HEK293T (cell line): ENCODE results near the gene SH2D6.
"Not testable (repeated sequence)": the region's sequence is repeated elsewhere in the genome, so short reads cannot be mapped to it uniquely, and the experiment has no call there.

Experiments
- CTCF ChIA-PET: fragments of 350-600 bp; formaldehyde crosslinking; extraction: SDS; loops from one replicate; lab custom pipeline; 2021; ENCODE audit warnings: antibody characterized with exemption, inconsistent platforms; lab: Yijun Ruan, JAX
- POLR2A ChIA-PET: fragments of 350-600 bp; formaldehyde crosslinking; extraction: SDS; loops from one replicate; lab custom pipeline; 2020; ENCODE audit warnings: antibody characterized with exemption, inconsistent platforms; lab: Yijun Ruan, JAX
- DNase-seq: peaks from one replicate; pipeline ENCODE4 v3.0.0; 2012; ENCODE audit warnings: mixed read lengths; ENCODE audit errors: extremely low spot score
- ARNT ChIP-seq: fragments of 450-650 bp; IDR thresholded peaks from 2 replicates; pipeline ENCODE4 v1.6.1; 2017; ENCODE audit warnings: mild to moderate bottlenecking
- BHLHE40 ChIP-seq: fragments of 450-650 bp; IDR thresholded peaks from 2 replicates; pipeline ENCODE4 v1.6.1; 2016; ENCODE audit warnings: mild to moderate bottlenecking, moderate library complexity, borderline replicate concordance
- CTBP1 ChIP-seq: fragments of 450-650 bp; IDR thresholded peaks from 2 replicates; pipeline ENCODE4 v1.6.1; 2016; ENCODE audit warnings: borderline replicate concordance
- ELF4 ChIP-seq: fragments of 450-650 bp; IDR thresholded peaks from 2 replicates; pipeline ENCODE4 v1.6.1; 2017; ENCODE audit warnings: antibody characterized with exemption
- FOXA1 ChIP-seq: fragments of 450-650 bp; IDR thresholded peaks from 2 replicates; pipeline ENCODE4 v1.6.1; 2016; ENCODE audit warnings: mild to moderate bottlenecking
- FOXK2 ChIP-seq: fragments of 450-650 bp; IDR thresholded peaks from 2 replicates; pipeline ENCODE4 v1.6.1; 2016; ENCODE audit warnings: mild to moderate bottlenecking
- FOXM1 ChIP-seq: fragments of 450-650 bp; IDR thresholded peaks from 2 replicates; pipeline ENCODE4 v1.6.1; 2017; ENCODE audit warnings: mild to moderate bottlenecking, borderline replicate concordance
- HDGF ChIP-seq: fragments of 450-650 bp; IDR thresholded peaks from 2 replicates; pipeline ENCODE4 v1.6.1; 2017; ENCODE audit warnings: antibody characterized with exemption, borderline replicate concordance
- L3MBTL2 ChIP-seq: fragments of 450-650 bp; conservative IDR thresholded peaks from 2 replicates; pipeline ENCODE4 v1.6.1; 2016; ENCODE audit warnings: mild to moderate bottlenecking
- LEF1 ChIP-seq: fragments of 450-650 bp; IDR thresholded peaks from 2 replicates; pipeline ENCODE4 v1.6.1; 2017; ENCODE audit warnings: mild to moderate bottlenecking, borderline replicate concordance
- NFRKB ChIP-seq: fragments of 450-650 bp; IDR thresholded peaks from 2 replicates; pipeline ENCODE4 v1.6.1; 2016; ENCODE audit warnings: mild to moderate bottlenecking, moderate library complexity
- SP1 ChIP-seq: fragments of 450-650 bp; IDR thresholded peaks from 2 replicates; pipeline ENCODE4 v1.6.1; 2017
- SUZ12 ChIP-seq: fragments of 450-650 bp; IDR thresholded peaks from 2 replicates; pipeline ENCODE4 v1.6.1; 2016; ENCODE audit warnings: mild to moderate bottlenecking
- TARDBP ChIP-seq: fragments of 450-650 bp; IDR thresholded peaks from 2 replicates; pipeline ENCODE4 v1.6.1; 2016
- ZNF384 ChIP-seq: fragments of 450-650 bp; IDR thresholded peaks from 2 replicates; pipeline ENCODE4 v1.6.1; 2016
- TF ChIP-seq, protein P1 (sequence below): fragments of 450-650 bp; IDR thresholded peaks from 2 replicates; pipeline ENCODE4 v1.6.1; 2016

The SH2D6 gene

GRCh38 chr2:85436836-85437487, 18.4 kb downstream of the SH2D6 start:
- no peak for DNase-seq
- no peak for TF ChIP-seq TARDBP
- TF ChIP-seq NFRKB, result no peak
- TF ChIP-seq FOXA1, result no peak
- no peak for TF ChIP-seq ELF4
- no peak for TF ChIP-seq FOXK2
- TF ChIP-seq HDGF, result no peak
- no peak for TF ChIP-seq ARNT
- TF ChIP-seq ZNF384, result no peak
- no peak for TF ChIP-seq FOXM1
- TF ChIP-seq SUZ12, result no peak
- TF ChIP-seq, protein P1, sequence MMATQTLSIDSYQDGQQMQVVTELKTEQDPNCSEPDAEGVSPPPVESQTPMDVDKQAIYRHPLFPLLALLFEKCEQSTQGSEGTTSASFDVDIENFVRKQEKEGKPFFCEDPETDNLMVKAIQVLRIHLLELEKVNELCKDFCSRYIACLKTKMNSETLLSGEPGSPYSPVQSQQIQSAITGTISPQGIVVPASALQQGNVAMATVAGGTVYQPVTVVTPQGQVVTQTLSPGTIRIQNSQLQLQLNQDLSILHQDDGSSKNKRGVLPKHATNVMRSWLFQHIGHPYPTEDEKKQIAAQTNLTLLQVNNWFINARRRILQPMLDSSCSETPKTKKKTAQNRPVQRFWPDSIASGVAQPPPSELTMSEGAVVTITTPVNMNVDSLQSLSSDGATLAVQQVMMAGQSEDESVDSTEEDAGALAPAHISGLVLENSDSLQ, result no peak
- TF ChIP-seq L3MBTL2, result no peak
- TF ChIP-seq SP1, result no peak
- TF ChIP-seq LEF1, result no peak
- TF ChIP-seq CTBP1, result no peak
- ChIA-PET CTCF (interaction anchor here (1.6 kb wide), 1 partner anchor 102 kb away, joined by 4 read pairs; the partner anchor contains the start of gene MAT2A), POLR2A (interaction anchor here (1.2 to 2.7 kb wide), 10 partner anchors 9 to 159 kb away, joined by 3 to 35 read pairs (median 12); partner anchors contain the start of genes GGCX, MAT2A, RNF181 and SH2D6)

DNA sequence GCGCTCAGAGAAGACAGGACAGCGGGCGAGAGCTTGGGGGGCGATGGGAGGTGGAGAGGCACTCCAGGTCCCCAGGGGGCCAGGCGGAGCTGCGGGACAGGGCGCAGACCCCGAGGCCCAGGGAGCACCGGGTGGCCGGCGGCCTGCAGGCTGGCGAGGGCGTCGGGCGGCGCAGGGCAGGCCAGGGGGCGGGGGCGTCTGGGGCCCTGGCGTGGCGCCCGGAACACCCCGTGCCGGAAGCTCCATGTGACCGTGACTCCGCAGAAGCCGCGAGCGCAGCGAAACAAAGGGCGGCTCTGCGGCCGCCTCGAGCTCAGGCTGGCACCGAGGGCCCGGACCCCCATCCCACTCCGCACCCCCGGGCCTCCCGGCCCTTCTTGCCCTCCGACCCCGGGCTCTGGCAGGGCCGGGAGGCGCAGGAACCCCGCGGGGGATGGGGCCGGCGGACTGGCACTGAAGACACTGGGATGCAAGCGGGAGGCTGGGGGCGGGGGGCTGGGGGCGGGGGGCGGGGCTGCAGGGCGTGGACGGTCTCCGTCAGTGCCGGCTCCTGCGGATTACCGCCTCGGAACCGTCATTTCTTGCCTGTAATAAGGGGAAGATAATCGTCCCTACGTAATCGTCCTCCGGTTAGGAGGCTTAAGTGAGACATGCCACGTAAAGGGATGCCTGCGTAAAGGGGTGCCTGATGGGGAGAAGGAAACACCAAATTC, 19.1 kb downstream of the SH2D6 start:
- POLR2A ChIA-PET, result interaction anchor here (0.9 to 2.7 kb wide), 11 partner anchors 9 to 158 kb away, joined by 3 to 35 read pairs (median 10); partner anchors contain the start of genes GGCX, MAT2A, RNF181 and SH2D6
- TF ChIP-seq L3MBTL2 (no peak), SUZ12 (no peak), FOXA1 (no peak), ZNF384 (no peak), ELF4 (no peak), CTBP1 (no peak), TARDBP (no peak), ARNT (no peak), FOXK2 (no peak), HDGF (no peak), SP1 (no peak), LEF1 (no peak), FOXM1 (no peak), BHLHE40 (no peak), NFRKB (no peak)
- TF ChIP-seq, protein P1, result no peak
- CTCF ChIA-PET, result interaction anchor here (1.6 kb wide), 1 partner anchor 101 kb away, joined by 4 read pairs; the partner anchor contains the start of gene MAT2A
- peak; percentile 62 for DNase-seq

DNA sequence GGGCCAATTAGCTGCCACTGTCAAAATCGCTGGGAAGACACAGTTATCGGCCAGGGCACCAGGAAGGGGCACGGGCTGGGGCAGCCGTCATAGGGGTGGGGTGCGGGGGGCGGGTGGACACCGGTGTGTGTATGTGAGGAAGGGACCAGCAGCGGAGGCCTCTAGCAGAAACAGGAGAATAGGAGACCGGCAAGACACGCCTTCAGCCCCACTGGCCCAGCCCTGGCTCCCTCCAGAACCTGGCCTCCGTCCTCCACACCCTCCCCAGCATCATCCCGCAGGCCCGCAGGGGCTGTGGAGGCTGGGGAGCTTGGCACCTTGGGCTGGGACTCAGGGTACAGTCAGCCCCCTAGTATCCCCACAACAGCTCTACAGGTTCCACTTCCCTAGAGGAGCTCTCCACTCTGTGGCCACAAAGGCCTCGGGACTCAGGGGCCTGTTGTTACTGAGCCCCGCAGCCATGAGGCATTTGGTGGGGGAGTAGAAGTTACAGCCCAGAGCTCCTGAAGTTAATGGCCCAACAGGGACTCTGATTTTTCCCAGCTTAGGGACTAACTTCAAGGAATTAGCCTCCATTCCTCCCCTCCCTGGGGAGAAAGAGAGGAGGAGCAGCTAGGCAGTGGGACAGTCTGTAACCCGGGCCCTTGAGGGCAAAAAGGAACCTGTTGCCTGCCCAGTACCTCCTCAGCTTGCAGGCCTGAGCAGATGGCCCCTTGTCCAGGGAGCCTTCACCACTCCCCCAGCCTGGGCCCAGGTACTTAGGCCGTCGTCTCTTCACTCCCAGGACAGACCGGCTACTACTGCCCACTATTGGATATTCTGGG, 19.9 kb downstream of the SH2D6 start:
- POLR2A ChIA-PET, result interaction anchor here (0.9 to 2.7 kb wide), 12 partner anchors 8 to 157 kb away, joined by 3 to 35 read pairs (median 8); partner anchors contain the start of genes GGCX, MAT2A, RNF181 and SH2D6
- no peak for TF ChIP-seq ARNT
- TF ChIP-seq NFRKB, result no peak
- TF ChIP-seq L3MBTL2, result no peak
- CTCF ChIA-PET, result interaction anchor here (1.6 kb wide), 1 partner anchor 100 kb away, joined by 4 read pairs; the partner anchor contains the start of gene MAT2A
- DNase-seq, result no peak

DNA sequence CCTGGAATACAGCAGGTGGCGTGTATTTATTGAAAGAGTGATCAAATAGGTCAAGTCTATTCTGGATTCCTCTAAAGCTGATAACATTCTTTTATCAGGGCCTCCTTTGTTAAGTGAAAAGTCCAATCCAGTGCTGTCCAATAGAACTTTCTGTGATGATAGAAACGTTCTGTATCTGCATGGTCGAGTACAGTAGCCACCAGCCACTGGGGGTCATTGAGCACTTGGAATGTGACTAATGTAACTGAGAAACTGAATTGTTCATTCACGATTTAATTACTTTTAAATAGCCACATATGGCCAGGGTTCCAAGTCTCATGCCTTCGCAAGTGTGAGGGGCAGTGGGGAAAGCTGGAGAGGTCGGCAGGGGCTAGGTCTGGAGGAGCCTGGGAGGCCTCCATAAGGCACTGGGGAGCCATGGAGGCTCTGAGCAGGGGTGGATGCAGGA, 20.5 kb downstream of the SH2D6 start:
- ChIA-PET POLR2A (interaction anchor here (1.0 to 2.7 kb wide), 6 partner anchors 11 to 122 kb away, joined by 3 to 35 read pairs (median 17); partner anchors contain the start of genes GGCX, MAT2A and SH2D6), CTCF (no interaction called here)
- no peak for DNase-seq
- no peak for TF ChIP-seq L3MBTL2
- no peak for TF ChIP-seq ARNT
- no peak for TF ChIP-seq HDGF
- no peak for TF ChIP-seq LEF1
- TF ChIP-seq SUZ12, result no peak
- TF ChIP-seq FOXM1, result no peak
- TF ChIP-seq ELF4, result no peak
- no peak for TF ChIP-seq ZNF384

DNA sequence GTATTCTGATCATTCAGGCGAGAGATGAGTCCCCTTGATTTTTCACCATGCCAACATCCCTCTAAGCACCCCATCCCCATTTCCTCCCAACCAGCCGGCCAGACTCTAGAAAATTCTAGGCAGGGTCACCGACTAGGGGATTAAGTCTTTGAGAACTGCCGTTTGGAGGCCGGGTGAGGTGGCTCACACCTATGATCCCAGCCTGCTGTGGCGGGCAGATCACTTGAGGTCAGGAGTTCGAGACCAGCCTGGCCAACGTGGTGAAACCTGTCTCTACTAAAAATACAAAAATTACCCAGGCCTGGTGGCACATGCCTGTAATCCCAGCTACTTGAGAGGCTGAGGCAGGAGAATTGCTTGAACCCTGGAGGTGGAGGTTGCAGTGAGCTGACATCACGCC, 21.1 kb downstream of the SH2D6 start:
- POLR2A ChIA-PET, result interaction anchor here (2.5 to 3.2 kb wide), 2 partner anchors 11 to 99 kb away, joined by 13 to 20 read pairs; partner anchors contain the start of gene MAT2A
- DNase-seq, CTCF ChIA-PET: not testable (repeated sequence)

DNA sequence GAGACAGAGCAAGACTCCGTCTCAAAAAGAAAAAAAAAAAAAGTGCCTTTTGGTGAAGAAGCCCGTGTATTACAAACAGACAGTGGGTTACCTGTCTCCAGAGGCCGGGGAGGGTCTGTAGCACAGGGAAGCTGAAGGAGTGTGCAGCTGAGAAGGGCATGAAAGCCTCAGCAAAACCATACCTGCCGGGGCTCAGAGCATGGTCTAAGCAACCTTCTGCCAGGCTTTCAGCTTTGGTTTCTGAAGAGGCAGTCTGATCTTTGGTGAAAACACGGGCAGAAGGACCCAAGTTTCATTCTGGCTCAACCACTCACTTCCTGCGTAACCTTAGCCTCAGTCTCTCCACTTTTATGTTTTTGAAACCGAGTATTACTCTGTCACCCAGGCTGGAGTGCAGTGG, 21.5 kb downstream of the SH2D6 start:
- DNase-seq, result no peak
- ChIA-PET POLR2A (interaction anchor here (3.2 kb wide), 1 partner anchor 98 kb away, joined by 13 read pairs; the partner anchor contains the start of gene MAT2A), CTCF (no interaction called here)
- no peak for TF ChIP-seq SP1
- no peak for TF ChIP-seq L3MBTL2
- TF ChIP-seq SUZ12, result no peak
- TF ChIP-seq FOXK2, result no peak
- TF ChIP-seq TARDBP, result no peak
- TF ChIP-seq FOXM1, result no peak
- TF ChIP-seq ZNF384, result no peak
- TF ChIP-seq ELF4, result no peak
- no peak for TF ChIP-seq HDGF
- no peak for TF ChIP-seq FOXA1
- no peak for TF ChIP-seq ARNT
- TF ChIP-seq BHLHE40, result no peak
- TF ChIP-seq, protein P1, result no peak
- no peak for TF ChIP-seq CTBP1
- TF ChIP-seq LEF1, result no peak
- TF ChIP-seq NFRKB, result no peak
